Endodermal cell (in vitro differentiated cells): ENCODE data around the gene IFI27L1. TPM values are rescaled to one million over a fixed set of nuclear protein-coding genes. Genes with fewer than 3 reads are reported as not detected.

Source experiments
- DNase-seq: peaks from one replicate; pipeline ENCODE4 v3.0.0-alpha.2; 2017
- H3K27ac ChIP-seq: 2 replicates; pipeline ENCODE4 v1.5.1; 2013; ENCODE audit warnings: mild to moderate bottlenecking, low read depth, low read length, moderate library complexity
- H3K27me3 ChIP-seq: 2 replicates; pipeline ENCODE4 v1.6.1; 2013; ENCODE audit warnings: mild to moderate bottlenecking, low read length, moderate library complexity; ENCODE audit not compliant: insufficient read depth, control insufficient read depth, poor library complexity, severe bottlenecking
- H3K36me3 ChIP-seq: 2 replicates; pipeline ENCODE4 v1.7.0; 2013; ENCODE audit warnings: mild to moderate bottlenecking, low read length, moderate library complexity; ENCODE audit not compliant: control insufficient read depth, insufficient read depth
- H3K4me1 ChIP-seq: one replicate; pipeline ENCODE4 v1.7.0; 2013; ENCODE audit warnings: low read length; ENCODE audit not compliant: control insufficient read depth, insufficient read depth
- H3K4me3 ChIP-seq: 2 replicates; pipeline ENCODE4 v1.5.1; 2013; ENCODE audit warnings: mild to moderate bottlenecking, low read length, moderate library complexity
- H3K9ac ChIP-seq: 2 replicates; pipeline ENCODE4 v1.6.1; 2013; ENCODE audit warnings: mild to moderate bottlenecking, low read length, moderate library complexity; ENCODE audit not compliant: poor library complexity, severe bottlenecking; ENCODE audit errors: extremely low read depth
- H3K9me3 ChIP-seq: 2 replicates; pipeline ENCODE4 v1.6.1; 2013; ENCODE audit warnings: mild to moderate bottlenecking, low read length, moderate library complexity; ENCODE audit not compliant: control insufficient read depth
- H3K27ac Mint-ChIP-seq: 2 replicates; pipeline ENCODE4 v1.8.0; 2020; ENCODE audit warnings: mixed read lengths
- H3K27me3 Mint-ChIP-seq: 2 replicates; pipeline ENCODE4 v1.8.0; 2021; ENCODE audit warnings: mild to moderate bottlenecking, mixed read lengths; ENCODE audit not compliant: insufficient read depth
- H3K36me3 Mint-ChIP-seq: 2 replicates; pipeline ENCODE4 v1.8.0; 2020; ENCODE audit warnings: low read depth, mixed read lengths
- H3K4me1 Mint-ChIP-seq: 2 replicates; pipeline ENCODE4 v1.8.0; 2020; ENCODE audit warnings: mixed read lengths
- H3K4me3 Mint-ChIP-seq: 2 replicates; pipeline ENCODE4 v1.8.0; 2020; ENCODE audit warnings: mild to moderate bottlenecking, moderate library complexity, mixed read lengths
- H3K9me3 Mint-ChIP-seq: 2 replicates; pipeline ENCODE4 v1.8.0; 2020; ENCODE audit warnings: mild to moderate bottlenecking, mixed read lengths
- CTCF ChIP-seq: fragments of 200-600 bp; sonication (generic); conservative IDR thresholded peaks from 2 replicates; pipeline ENCODE4 v1.5.0; 2021; ENCODE audit warnings: antibody characterized with exemption, mild to moderate bottlenecking
- WGBS, 2 experiments: methylation state at CpG; one replicate each; pipeline versions ENCODE4 v1.1.5 to v1.1.7; 2013; ENCODE audit warnings: missing lambda C conversion rate in 2 of 2, mixed read lengths in 1 of 2; ENCODE audit not compliant: insufficient coverage in 1 of 2, insufficient read length in 1 of 2; 5-methylcytosine and 5-hydroxymethylcytosine counted together
- total RNA-seq, 2 donors: library from RNA; stranded (reverse); fragmentation: NEBNext Ultra II Directional in 1 of 2; extraction: Animal tissue kit (Norgen Biotek cat#: 25700) in 1 of 2; gene quantifications; 2 replicates in 1 of 2; 3 replicates in 1 of 2; pipeline ENCODE4 v1.2.1, GENCODE V29; 2021

Gene IFI27L1
- total RNA-seq, 2 donors from 2014 or later: 40.0 to 47.2 TPM

GRCh38 chr14:94074534-94074933 lies 6.6 kb upstream of the IFI27L1 start:
- H3K4me3 Mint-ChIP-seq: no peak overlapping the region
- H3K36me3 Mint-ChIP-seq: peaks cover 75% of the 10 kb centered on the region
- H3K27me3 Mint-ChIP-seq: no peaks in the 10 kb centered on the region
- Histone ChIP-seq H3K4me1 (no peaks in the 10 kb centered on the region), H3K27ac (no peak overlapping the region), H3K4me3 (peak overlapping the region; percentile 65), H3K9me3 (peaks cover 56% of the 10 kb centered on the region), H3K9ac (no peak overlapping the region), H3K36me3 (peaks cover 36% of the 10 kb centered on the region), H3K27me3 (no peaks in the 10 kb centered on the region)
- WGBS, 2 experiments: 98 to 100% methylated on average over 1 to 2 of the region's 3 CpGs
- H3K4me1 Mint-ChIP-seq: peaks cover 15% of the 10 kb centered on the region
- H3K9me3 Mint-ChIP-seq: peaks cover 49% of the 10 kb centered on the region
- no peak overlapping the region for H3K27ac Mint-ChIP-seq
- no peak for DNase-seq
- TF ChIP-seq CTCF: no peak

- Mint-ChIP-seq H3K36me3 (peaks cover 71% of the 10 kb centered on the region), H3K9me3 (peaks cover 44% of the 10 kb centered on the region), H3K27ac (no peak overlapping the region), H3K4me1 (peaks cover 20% of the 10 kb centered on the region), H3K4me3 (no peak overlapping the region), H3K27me3 (no peaks in the 10 kb centered on the region)
- WGBS, 2 experiments: 100% methylated on average over 1 to 2 of the region's 2 CpGs
- peaks cover 52% of the 10 kb centered on the region for H3K9me3 ChIP-seq
- no peak for DNase-seq
- peaks cover 36% of the 10 kb centered on the region for H3K36me3 ChIP-seq
- H3K9ac ChIP-seq: no peak overlapping the region
- H3K27me3 ChIP-seq: no peaks in the 10 kb centered on the region
- no peak overlapping the region for H3K27ac ChIP-seq
- H3K4me3 ChIP-seq: peak overlapping the region; percentile 60
- no peak for TF ChIP-seq CTCF
- H3K4me1 ChIP-seq: no peaks in the 10 kb centered on the region
These were observed 6.1 kb upstream of the IFI27L1 start for GRCh38 chr14:94075008-94075407.

- H3K9me3 ChIP-seq: peaks cover 35% of the 10 kb centered on the region
- H3K27me3 Mint-ChIP-seq: no peaks in the 10 kb centered on the region
These were observed 3.8 kb upstream of the IFI27L1 start for GRCh38 chr14:94077111-94077821.

More at GRCh38 chr14:94077111-94077821, 3.8 kb upstream of the IFI27L1 start:
- DNase-seq: no peak
- Histone ChIP-seq H3K27ac (no peak overlapping the region), H3K4me3 (peak overlapping the region; percentile 90), H3K9ac (no peak overlapping the region), H3K36me3 (peaks cover 36% of the 10 kb centered on the region), H3K4me1 (no peaks in the 10 kb centered on the region), H3K27me3 (no peaks in the 10 kb centered on the region)
- H3K4me1 Mint-ChIP-seq: peaks cover 26% of the 10 kb centered on the region
- no peak overlapping the region for H3K4me3 Mint-ChIP-seq
- TF ChIP-seq CTCF: no peak
- WGBS, 2 experiments: 95 to 99% methylated on average over 7 of the region's 7 CpGs
- peaks cover 51% of the 10 kb centered on the region for H3K36me3 Mint-ChIP-seq
- H3K9me3 Mint-ChIP-seq: peaks cover 22% of the 10 kb centered on the region
- no peak overlapping the region for H3K27ac Mint-ChIP-seq
